VCaP (cell line): ENCODE data around the gene NDUFAF2.

Experiments used
- H3K27ac ChIP-seq: fragments of 450-650 bp; 2 replicates; pipeline ENCODE4 v1.5.1; 2017
- TF ChIP-seq, protein P1 (sequence below): fragments of 450-650 bp; conservative IDR thresholded peaks from 2 replicates; pipeline ENCODE4 v1.5.1; 2017; ENCODE audit warnings: mild to moderate bottlenecking, moderate library complexity

Gene NDUFAF2

DNA sequence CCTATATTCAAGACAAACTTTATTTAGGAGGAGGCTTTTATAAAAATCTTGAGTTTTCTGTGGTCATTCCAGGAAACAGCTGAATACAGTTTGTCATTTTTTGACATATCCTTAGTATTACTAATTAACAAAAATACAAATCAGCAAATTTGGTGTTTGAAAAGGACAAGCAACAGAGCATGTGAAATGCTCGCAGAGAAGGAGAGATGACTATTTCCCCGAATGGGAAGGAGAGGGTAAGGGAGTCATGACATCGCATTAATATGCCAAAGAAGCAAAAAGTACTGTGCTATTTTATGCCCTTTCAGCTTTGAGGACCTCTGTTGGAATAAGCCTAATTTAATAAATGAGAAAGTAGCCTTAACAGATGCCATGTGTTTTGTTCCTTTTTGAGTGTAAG, 215.5 kb downstream of the NDUFAF2 start:
- TF ChIP-seq, protein P1, sequence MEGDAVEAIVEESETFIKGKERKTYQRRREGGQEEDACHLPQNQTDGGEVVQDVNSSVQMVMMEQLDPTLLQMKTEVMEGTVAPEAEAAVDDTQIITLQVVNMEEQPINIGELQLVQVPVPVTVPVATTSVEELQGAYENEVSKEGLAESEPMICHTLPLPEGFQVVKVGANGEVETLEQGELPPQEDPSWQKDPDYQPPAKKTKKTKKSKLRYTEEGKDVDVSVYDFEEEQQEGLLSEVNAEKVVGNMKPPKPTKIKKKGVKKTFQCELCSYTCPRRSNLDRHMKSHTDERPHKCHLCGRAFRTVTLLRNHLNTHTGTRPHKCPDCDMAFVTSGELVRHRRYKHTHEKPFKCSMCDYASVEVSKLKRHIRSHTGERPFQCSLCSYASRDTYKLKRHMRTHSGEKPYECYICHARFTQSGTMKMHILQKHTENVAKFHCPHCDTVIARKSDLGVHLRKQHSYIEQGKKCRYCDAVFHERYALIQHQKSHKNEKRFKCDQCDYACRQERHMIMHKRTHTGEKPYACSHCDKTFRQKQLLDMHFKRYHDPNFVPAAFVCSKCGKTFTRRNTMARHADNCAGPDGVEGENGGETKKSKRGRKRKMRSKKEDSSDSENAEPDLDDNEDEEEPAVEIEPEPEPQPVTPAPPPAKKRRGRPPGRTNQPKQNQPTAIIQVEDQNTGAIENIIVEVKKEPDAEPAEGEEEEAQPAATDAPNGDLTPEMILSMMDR = no peak
- peak overlapping the region; percentile 90; the same call in 1 of the 2 replicates for H3K27ac ChIP-seq

DNA sequence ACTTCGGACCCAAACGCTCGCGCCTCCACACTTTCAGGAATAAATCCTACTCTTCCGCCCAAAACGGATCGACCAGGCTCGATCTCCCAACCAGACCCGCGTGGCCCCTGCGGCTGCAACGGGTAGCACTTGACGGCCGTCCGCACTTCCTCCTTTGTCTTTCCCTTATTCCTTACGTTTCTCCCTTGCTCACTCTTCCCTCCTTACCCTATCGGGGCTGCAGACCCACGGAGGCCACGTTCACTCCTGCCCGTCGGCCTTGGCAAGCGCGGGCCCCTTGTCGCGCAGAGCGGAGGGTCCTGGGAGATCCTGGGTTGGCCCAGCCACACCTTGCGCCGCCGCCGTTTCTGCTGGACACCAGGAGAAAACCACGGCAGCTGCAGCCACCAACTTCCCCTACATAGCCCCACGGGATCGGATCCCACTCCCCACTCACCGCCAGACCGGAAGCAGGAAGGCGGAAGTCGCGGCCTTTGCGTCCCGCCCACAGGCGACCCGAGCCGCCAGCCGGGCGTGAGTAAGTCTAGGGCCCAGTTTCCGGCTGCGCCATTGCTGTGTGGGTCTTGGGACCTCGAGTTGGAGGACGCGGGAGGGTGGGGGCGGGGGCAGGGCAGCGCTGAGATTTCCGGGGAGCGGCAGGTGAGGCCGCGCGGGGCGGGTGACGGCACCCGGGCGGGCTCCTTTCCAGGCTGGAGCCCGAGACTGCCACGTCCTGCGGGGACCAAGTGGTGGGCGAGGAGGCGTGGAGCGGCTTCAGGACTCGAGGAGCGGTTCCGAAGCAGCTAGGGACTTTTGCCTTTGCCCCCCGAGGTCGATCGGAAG, 217.2 kb downstream of the NDUFAF2 start, which contains the start of gene SMIM15:
SMIM15 (minus strand) TSS at position 459 of the 822 bp plus-strand sequence. CDS start 2,297 bp downstream, outside the sequence.
- TF ChIP-seq, protein P1 = no peak
- H3K27ac ChIP-seq = peak within 1 kb of the TSS; percentile 90

DNA sequence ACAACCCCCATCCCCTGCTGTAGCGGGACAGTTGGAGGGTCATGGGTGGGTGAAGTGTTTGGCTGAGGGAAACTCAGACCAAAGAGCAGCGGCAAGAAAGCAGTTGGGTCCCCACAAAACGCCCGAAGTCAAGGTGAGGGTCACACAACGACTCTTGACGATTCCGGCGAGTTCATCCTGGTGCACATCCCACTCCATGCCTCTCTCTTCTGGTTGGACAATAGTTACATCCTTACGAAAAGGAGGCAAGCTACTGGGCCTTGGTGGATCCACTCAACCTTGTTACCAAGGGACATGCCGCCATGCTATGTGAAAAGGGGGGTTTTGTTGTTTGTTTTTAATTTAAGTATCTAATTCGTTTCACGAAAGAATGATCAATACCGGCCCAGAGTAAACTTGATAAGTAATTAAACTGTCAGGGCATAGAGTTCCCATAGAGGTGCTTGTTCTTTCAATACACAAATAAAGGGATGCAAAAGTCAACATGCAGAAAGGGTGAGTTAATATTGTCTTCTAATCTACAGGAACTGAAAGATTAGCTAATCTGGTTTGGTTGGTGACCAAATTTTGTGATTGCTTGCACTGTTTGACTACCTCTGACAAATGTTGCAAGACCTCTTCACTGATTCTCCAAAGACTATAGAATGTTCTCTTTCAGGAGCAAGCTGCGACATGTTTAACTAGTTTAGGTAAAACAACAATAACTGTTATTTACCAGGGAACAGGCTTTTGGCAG, 218.0 kb downstream of the NDUFAF2 start:
- H3K27ac ChIP-seq = peak overlapping the region; percentile 90
- TF ChIP-seq, protein P1 = no peak

DNA sequence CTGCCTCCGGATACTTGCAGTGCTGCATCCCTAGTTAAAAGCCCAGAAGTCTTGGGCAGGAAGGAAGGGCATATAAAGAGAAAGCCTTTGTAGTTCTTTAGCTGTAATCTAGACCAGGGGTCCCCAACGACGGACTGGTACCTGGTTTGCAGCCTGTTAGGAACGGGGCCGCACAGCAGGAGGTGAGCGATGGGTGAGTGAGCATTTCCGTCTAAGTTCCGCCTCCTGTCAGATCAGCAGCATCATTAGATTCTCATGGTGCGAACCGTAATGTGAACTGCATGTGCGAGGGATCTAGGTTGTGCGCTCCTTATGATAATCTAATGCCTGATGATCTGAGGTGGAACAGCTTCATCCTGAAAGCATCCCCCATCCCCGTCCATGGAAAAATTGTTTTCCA, 218.9 kb downstream of the NDUFAF2 start:
- H3K27ac ChIP-seq = peak overlapping the region; percentile 90
- TF ChIP-seq, protein P1 = no peak

DNA sequence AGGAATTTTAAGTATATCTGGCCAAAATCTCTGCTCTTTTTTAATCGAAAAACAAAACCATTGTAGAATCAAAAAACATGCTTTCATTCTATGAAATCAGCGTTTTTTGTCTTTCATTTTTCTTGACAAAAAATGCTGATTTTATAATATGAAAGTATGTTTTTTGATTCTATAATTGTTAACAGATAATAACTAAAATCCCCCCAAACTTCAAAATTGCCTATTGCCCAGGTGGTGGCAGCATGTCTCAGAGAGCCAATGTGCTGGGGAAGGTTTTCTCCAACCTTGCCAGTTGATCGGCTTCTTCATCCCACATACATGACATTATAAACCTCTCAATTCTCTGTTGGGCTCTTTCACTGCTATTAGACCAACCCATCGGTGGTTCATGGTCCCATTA, 222.4 kb downstream of the NDUFAF2 start:
- H3K27ac ChIP-seq = no peak overlapping the region
- TF ChIP-seq, protein P1 = peak; percentile 70

DNA sequence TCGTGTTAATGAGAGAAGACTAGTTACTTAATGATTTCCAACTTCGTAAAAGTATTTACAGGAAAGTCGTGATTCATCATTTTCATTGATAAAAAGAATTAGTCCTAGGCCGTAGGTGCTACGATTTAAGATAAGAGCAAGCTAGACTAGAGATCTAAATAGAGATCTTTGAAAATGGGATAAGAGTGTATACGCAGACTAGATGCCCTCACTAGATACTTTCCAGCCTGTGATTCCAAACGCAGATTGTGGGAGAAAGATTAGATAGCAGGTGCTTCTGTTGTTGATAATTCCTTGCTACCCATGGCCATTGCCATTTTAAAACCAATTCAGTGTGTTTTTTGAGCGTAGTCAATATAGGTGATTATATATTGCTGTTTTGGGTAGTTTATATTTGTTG, 223.9 kb downstream of the NDUFAF2 start:
- TF ChIP-seq, protein P1 = no peak
- H3K27ac ChIP-seq = no peak overlapping the region

DNA sequence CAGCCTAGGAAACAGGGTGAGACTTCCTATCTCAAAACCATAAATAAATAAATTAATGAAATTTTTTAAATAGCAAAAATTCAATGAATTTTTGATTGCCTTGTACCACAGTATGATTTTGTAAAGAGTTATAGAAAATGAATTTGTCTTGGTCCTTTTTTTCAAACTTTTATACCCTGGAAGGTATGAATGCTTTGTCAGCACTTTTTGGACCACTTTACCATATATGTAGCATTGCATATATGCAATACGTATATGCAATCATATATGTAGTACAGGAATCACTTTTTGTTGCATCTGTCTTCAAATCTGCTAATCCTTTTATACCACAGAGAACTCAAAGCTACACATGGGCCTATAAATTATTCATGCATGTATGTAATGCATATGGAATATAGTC, 226.5 kb downstream of the NDUFAF2 start:
- TF ChIP-seq, protein P1 = no peak
- no peak overlapping the region for H3K27ac ChIP-seq
